GM19351 (cell line): ENCODE measurements around the gene GAREM2.

Experiments
- ATAC-seq: cut with Tn5 transposase; IDR thresholded peaks from one replicate; pipeline ENCODE4 v1.9.1; 2021; ENCODE audit warnings: mild to moderate bottlenecking, moderate library complexity; ENCODE audit not compliant: unreplicated experiment

The GAREM2 gene

GRCh38 chr2:26224095-26224494 is 51.2 kb downstream of the GAREM2 start:
- ATAC-seq = no peak

GRCh38 chr2:26229595-26229994 is 56.7 kb downstream of the GAREM2 start:
- no peak for ATAC-seq

GRCh38 chr2:26230806-26231205 is 57.9 kb downstream of the GAREM2 start:
- ATAC-seq = no peak

GRCh38 chr2:26235089-26235488 is 62.2 kb downstream of the GAREM2 start:
- no peak for ATAC-seq

- ATAC-seq = no peak
These were observed 65.0 kb downstream of the GAREM2 start for GRCh38 chr2:26237868-26238267.

GRCh38 chr2:26238311-26238958 is 65.5 kb downstream of the GAREM2 start:
- ATAC-seq = no peak
